Measurements from ENCODE around the gene PCSK7. TPM values are rescaled to one million over a fixed set of nuclear protein-coding genes. Genes with fewer than 3 reads are reported as not detected.

Gene PCSK7
- total RNA-seq, 2 donors from 2014 or later: 38.5 to 45.7 TPM

DNA sequence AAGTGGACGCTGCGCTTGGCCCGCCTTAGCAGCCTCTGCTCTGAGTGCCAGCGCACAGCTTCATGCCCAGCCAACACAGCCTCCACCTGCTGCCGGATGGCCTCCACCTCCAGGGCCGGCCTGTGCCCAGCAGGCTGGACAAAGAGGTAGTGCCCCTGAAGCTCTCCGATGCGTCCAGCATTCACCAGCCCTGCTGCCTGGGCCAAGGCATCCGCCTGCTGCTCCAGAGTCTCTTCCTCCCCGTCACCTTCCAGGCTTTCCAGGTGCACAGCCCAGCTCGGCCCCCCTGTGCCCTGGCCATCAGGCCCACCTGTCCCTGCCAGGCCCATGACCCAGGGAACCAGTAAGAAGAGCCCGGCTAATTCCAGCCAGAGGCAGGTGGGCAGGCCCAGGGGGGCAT, 2.5 kb downstream of the PCSK7 start:
- Histone ChIP-seq H3K27me3 (replicated peaks; ENCODE audit: insufficient read depth) (no peaks in the 10 kb centered on the region), H3K4me3 (no peak overlapping the region), H3K27ac (no peak overlapping the region), H3K36me3 (peaks cover 0 to 9% of the 10 kb centered on the region in 2 donors), H3K9me3 (no peaks in the 10 kb centered on the region), H3K4me1 (replicated peaks) (no peaks in the 10 kb centered on the region)
- TF ChIP-seq, protein P1, sequence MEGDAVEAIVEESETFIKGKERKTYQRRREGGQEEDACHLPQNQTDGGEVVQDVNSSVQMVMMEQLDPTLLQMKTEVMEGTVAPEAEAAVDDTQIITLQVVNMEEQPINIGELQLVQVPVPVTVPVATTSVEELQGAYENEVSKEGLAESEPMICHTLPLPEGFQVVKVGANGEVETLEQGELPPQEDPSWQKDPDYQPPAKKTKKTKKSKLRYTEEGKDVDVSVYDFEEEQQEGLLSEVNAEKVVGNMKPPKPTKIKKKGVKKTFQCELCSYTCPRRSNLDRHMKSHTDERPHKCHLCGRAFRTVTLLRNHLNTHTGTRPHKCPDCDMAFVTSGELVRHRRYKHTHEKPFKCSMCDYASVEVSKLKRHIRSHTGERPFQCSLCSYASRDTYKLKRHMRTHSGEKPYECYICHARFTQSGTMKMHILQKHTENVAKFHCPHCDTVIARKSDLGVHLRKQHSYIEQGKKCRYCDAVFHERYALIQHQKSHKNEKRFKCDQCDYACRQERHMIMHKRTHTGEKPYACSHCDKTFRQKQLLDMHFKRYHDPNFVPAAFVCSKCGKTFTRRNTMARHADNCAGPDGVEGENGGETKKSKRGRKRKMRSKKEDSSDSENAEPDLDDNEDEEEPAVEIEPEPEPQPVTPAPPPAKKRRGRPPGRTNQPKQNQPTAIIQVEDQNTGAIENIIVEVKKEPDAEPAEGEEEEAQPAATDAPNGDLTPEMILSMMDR (IDR thresholded peaks at IDR 0.05): no peak
- TF ChIP-seq POLR2A (IDR thresholded peaks at IDR 0.05): no peak
- no peak for TF ChIP-seq POLR2AphosphoS5 (IDR thresholded peaks at IDR 0.05)
- intact Hi-C loops (cut with DNase I): loop anchor here (5.0 kb wide), 1 partner anchor 127 kb away; no protein-coding TSS in a partner anchor
- WGBS: 89% methylated on average over 11 of the region's 12 CpGs
- DNase-seq (ENCODE audit: low spot score): no peak

DNA sequence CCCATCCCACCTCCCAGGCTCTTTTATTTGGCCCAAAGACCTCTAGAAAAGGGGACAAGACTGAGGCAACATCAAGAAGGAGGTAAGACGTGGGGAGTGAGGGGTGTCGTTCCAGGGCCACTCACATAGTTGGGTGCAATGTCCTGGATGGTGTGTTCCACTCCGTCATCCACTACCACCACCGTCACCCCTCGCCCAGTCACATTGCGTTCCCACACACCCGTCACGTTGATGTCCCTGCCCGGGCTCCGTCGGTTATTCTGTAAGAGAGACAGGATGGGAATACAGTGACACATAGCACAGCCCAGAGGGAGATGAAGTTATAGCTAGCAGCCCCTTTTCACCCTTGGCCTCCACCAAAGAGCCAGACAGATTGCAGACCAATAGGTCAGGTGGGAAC, 3.8 kb downstream of the PCSK7 start:
- intact Hi-C loops (cut with DNase I): loop anchor here (5.0 kb wide), 1 partner anchor 126 kb away; no protein-coding TSS in a partner anchor
- Histone ChIP-seq H3K27me3 (replicated peaks; ENCODE audit: insufficient read depth) (no peaks in the 10 kb centered on the region), H3K4me1 (replicated peaks) (no peaks in the 10 kb centered on the region), H3K36me3 (peaks cover 0 to 9% of the 10 kb centered on the region in 2 donors), H3K27ac (no peak overlapping the region), H3K4me3 (no peak overlapping the region), H3K9me3 (no peaks in the 10 kb centered on the region)
- no peak for DNase-seq (ENCODE audit: low spot score)
- TF ChIP-seq POLR2AphosphoS5 (IDR thresholded peaks at IDR 0.05): no peak
- TF ChIP-seq, protein P1 (IDR thresholded peaks at IDR 0.05): no peak
- no peak for TF ChIP-seq POLR2A (IDR thresholded peaks at IDR 0.05)
- 91% methylated on average over 11 of the region's 11 CpGs for WGBS

DNA sequence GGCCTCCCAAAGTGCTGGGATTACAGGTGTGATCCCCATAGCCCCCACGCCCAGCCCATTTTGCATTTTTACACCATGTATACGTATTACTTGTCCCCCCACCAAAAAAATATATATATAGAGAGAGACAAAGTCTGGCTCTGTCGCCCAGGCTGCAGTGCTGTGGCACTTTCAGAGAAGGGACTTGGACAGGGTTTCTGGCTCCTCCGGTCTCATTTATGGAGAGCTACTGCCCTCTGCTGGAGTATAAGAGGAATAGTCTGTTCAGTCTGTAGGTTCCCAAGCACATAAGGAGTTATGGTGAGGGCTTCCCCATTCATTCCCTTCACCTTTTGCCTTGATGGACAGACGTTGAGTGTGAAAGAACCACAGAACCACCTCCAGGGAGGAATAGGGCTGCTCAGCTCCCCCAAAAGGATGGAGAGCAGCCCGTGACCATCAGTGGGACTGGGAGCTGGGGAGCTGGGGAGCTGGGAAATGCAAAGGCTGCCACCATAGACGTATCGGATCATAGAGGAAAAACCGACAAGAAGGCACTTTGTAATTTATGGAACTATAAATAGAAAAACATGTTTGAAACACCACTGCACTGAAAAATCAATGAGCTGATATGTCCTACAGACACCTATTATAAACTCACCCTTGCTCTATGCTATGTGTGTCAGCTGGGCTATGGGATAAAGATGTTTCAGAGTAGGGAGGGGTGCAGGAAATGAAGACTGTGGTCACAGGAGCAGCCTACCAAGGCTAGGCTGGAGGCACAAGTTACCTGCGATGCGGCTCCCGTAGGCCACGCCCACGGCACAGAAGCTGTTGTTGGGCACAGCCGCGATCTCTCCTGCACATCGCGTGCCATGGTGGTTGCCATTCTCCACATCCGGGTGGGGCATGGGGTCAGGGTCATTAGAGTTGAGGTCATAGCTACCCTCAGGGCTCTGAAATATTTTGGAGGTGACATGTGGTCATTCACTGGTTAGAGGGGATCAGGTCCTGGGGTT, 5.2 kb downstream of the PCSK7 start:
- TF ChIP-seq, protein P1 (IDR thresholded peaks at IDR 0.05): peak in 3 of 4 experiments; percentile 81 to 90 (median 88)
- peak; percentile 72 for TF ChIP-seq POLR2AphosphoS5 (IDR thresholded peaks at IDR 0.05)
- TF ChIP-seq POLR2A (IDR thresholded peaks at IDR 0.05): no peak

DNA sequence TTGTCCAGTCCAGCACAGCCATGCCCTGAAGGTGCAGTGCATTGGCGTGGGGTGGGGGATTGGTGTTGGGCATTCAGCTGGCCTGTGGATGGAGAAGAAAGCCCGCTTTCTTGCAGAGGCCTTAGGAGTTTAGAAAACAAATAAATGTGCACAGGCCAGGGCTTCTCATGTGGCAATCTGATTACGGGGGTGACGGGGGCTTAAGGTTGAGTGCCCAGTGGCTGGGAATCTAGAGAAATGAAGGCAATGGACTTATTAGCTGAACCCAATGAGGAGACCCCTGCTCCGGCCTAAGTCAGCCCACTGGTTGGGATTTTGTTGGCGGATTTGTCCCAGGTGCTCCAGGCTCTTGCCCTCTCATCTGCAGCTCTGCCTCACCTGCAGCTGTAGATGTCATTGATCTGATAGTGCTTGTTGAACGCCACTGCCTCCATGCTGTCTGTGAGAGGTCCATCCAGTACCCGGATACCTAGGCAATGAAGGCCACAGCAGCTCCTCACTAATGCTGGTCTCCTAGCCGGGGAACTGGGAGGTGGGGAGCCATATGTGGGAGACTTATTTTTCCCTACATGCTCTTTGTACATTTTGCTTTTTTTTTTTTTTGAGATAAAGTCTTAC, 6.2 kb downstream of the PCSK7 start:
- peaks cover 6% of the 10 kb centered on the region for H3K4me1 ChIP-seq (replicated peaks)
- no peaks in the 10 kb centered on the region for H3K9me3 ChIP-seq
- no peak overlapping the region for H3K4me3 ChIP-seq
- no peak overlapping the region for H3K27ac ChIP-seq
- intact Hi-C loops (cut with DNase I): loop anchor here (2.0 to 5.0 kb wide), 2 partner anchors 47 to 123 kb away; partner anchors contain the start of gene SIDT2
- TF ChIP-seq POLR2AphosphoS5 (IDR thresholded peaks at IDR 0.05): no peak
- TF ChIP-seq, protein P1 (IDR thresholded peaks at IDR 0.05): no peak
- TF ChIP-seq POLR2A (IDR thresholded peaks at IDR 0.05): no peak
- peaks cover 0 to 9% of the 10 kb centered on the region in 2 donors for H3K36me3 ChIP-seq
- DNase-seq (ENCODE audit: low spot score): no peak
- 90% methylated on average over 9 of the region's 9 CpGs for WGBS
- no peaks in the 10 kb centered on the region for H3K27me3 ChIP-seq (replicated peaks; ENCODE audit: insufficient read depth)

More for the DNA sequence above, 5.2 kb downstream of the PCSK7 start:
- H3K9me3 ChIP-seq: no peaks in the 10 kb centered on the region
- 64% methylated on average over 19 of the region's 19 CpGs for WGBS
- no peak overlapping the region for H3K4me3 ChIP-seq
- H3K36me3 ChIP-seq: peaks cover 0 to 9% of the 10 kb centered on the region in 2 donors
- intact Hi-C loops (cut with DNase I): loop anchor here (2.0 to 5.0 kb wide), 2 partner anchors 48 to 124 kb away; partner anchors contain the start of gene SIDT2
- H3K27ac ChIP-seq: no peak overlapping the region
- no peaks in the 10 kb centered on the region for H3K27me3 ChIP-seq (replicated peaks; ENCODE audit: insufficient read depth)
- peak; percentile 57 for DNase-seq (ENCODE audit: low spot score)
- peaks cover 1% of the 10 kb centered on the region for H3K4me1 ChIP-seq (replicated peaks)

Measured in prostate gland (tissue), 2 donors.